Endothelial cell (in vitro differentiated cells): Measurements from ENCODE around the gene CCDC150. TPM values are rescaled to one million over a fixed set of nuclear protein-coding genes. Genes with fewer than 3 reads are reported as not detected.

Experiments used
- DNase-seq: peaks from one replicate; pipeline ENCODE4 v3.0.0; 2021; ENCODE audit warnings: low spot score
- H3K27ac Mint-ChIP-seq: one replicate; pipeline ENCODE4 v1.8.0; 2021; ENCODE audit warnings: mixed read lengths, inconsistent platforms; ENCODE audit not compliant: unreplicated experiment
- H3K27me3 Mint-ChIP-seq: one replicate; pipeline ENCODE4 v1.8.0; 2021; ENCODE audit warnings: mild to moderate bottlenecking, moderate library complexity, mixed read lengths, inconsistent platforms; ENCODE audit not compliant: unreplicated experiment
- H3K36me3 Mint-ChIP-seq: one replicate; pipeline ENCODE4 v1.8.0; 2021; ENCODE audit warnings: mild to moderate bottlenecking, low read depth, mixed read lengths, inconsistent platforms; ENCODE audit not compliant: unreplicated experiment
- H3K4me1 Mint-ChIP-seq: one replicate; pipeline ENCODE4 v1.8.0; 2021; ENCODE audit warnings: mild to moderate bottlenecking, mixed read lengths, inconsistent platforms; ENCODE audit not compliant: unreplicated experiment
- H3K4me3 Mint-ChIP-seq: one replicate; pipeline ENCODE4 v1.8.0; 2021; ENCODE audit warnings: mild to moderate bottlenecking, mixed read lengths, inconsistent platforms; ENCODE audit not compliant: unreplicated experiment
- H3K9me3 Mint-ChIP-seq: one replicate; pipeline ENCODE4 v1.8.0; 2021; ENCODE audit warnings: mixed read lengths, inconsistent platforms; ENCODE audit not compliant: unreplicated experiment
- CTCF ChIP-seq: fragments of 200-600 bp; sonication (generic); IDR thresholded peaks from one replicate; pipeline ENCODE4 v1.5.0; 2021; ENCODE audit warnings: antibody characterized with exemption; ENCODE audit not compliant: unreplicated experiment
- total RNA-seq: library from RNA; stranded (reverse); fragmentation: NEBNext Ultra II Directional; extraction: Animal tissue kit (Norgen Biotek cat#: 25700); gene quantifications from one replicate; pipeline ENCODE4 v1.2.1, GENCODE V29; 2021; ENCODE audit not compliant: unreplicated experiment

CCDC150 gene
- total RNA-seq, 1 donor from 2014 or later = 12.4 TPM

GRCh38 chr2:196742216-196742615 lies 102.7 kb downstream of the CCDC150 start:
- no peak overlapping the region for H3K27ac Mint-ChIP-seq
- H3K4me3 Mint-ChIP-seq = no peak overlapping the region
- no peak for TF ChIP-seq CTCF

DNA sequence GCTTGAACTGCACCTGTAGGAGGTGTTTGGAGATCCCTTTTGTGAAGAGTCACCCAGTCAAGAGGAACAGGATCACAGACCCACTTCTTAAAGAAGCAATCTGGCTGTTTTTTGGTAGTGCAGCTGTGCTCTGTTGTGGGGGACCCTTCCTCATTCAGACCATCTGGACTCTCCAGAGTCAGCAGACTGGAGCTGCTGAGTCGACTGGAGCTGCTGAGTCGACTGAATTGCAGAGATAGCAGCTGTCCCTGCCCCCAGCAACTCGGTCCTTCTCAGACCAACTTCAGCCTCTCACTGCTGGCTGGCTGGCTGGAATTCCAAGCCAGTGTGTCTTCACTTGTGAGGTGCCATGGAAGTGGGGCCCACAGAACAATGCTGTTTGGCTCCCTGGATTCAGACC lies 103.2 kb downstream of the CCDC150 start:
- no peak overlapping the region for H3K4me3 Mint-ChIP-seq
- no peaks in the 10 kb centered on the region for H3K9me3 Mint-ChIP-seq
- H3K4me1 Mint-ChIP-seq = no peaks in the 10 kb centered on the region
- no peak for DNase-seq
- no peak for TF ChIP-seq CTCF
- no peaks in the 10 kb centered on the region for H3K27me3 Mint-ChIP-seq
- H3K27ac Mint-ChIP-seq = no peak overlapping the region
- peaks cover 6% of the 10 kb centered on the region for H3K36me3 Mint-ChIP-seq

More at GRCh38 chr2:196742216-196742615, 102.7 kb downstream of the CCDC150 start:
- Mint-ChIP-seq H3K9me3 (no peaks in the 10 kb centered on the region), H3K27me3 (no peaks in the 10 kb centered on the region), H3K36me3 (peaks cover 7% of the 10 kb centered on the region), H3K4me1 (no peaks in the 10 kb centered on the region)
- DNase-seq = no peak

DNA sequence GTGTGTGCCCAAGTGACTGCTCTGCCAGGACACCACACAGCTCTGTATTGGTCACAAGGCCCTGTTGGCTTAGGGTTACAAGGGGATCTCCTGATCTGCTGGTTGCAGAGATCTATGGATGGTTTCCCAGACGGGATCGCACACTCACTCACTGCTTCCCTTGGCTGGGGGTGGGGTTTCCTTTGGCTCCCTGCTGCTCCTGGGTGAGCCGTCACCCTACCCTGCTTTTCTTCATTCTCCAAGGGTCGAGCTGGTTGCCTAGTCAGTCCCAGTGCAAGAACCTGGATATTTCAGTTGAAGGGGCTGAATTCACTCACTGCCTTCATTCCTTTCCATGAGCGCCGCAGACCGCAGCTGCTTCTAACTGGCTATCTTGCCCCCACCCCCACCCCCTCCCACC lies 103.7 kb downstream of the CCDC150 start:
- DNase-seq = no peak
- TF ChIP-seq CTCF = no peak
- H3K27ac Mint-ChIP-seq = no peak overlapping the region
- H3K4me3 Mint-ChIP-seq = no peak overlapping the region
- no peaks in the 10 kb centered on the region for H3K4me1 Mint-ChIP-seq
- peaks cover 1% of the 10 kb centered on the region for H3K36me3 Mint-ChIP-seq
- H3K27me3 Mint-ChIP-seq = no peaks in the 10 kb centered on the region
- H3K9me3 Mint-ChIP-seq = no peaks in the 10 kb centered on the region

- Mint-ChIP-seq H3K27ac (no peak overlapping the region), H3K27me3 (no peaks in the 10 kb centered on the region), H3K4me1 (peaks cover 5% of the 10 kb centered on the region), H3K9me3 (no peaks in the 10 kb centered on the region), H3K4me3 (no peak overlapping the region), H3K36me3 (no peaks in the 10 kb centered on the region)
- TF ChIP-seq CTCF = no peak
- DNase-seq = no peak
Observed at GRCh38 chr2:196745711-196746110, 106.2 kb downstream of the CCDC150 start.

- no peak overlapping the region for H3K27ac Mint-ChIP-seq
- DNase-seq = no peak
- H3K36me3 Mint-ChIP-seq = no peaks in the 10 kb centered on the region
- no peak overlapping the region for H3K4me3 Mint-ChIP-seq
- H3K9me3 Mint-ChIP-seq = no peaks in the 10 kb centered on the region
- peaks cover 8% of the 10 kb centered on the region for H3K4me1 Mint-ChIP-seq
- no peak for TF ChIP-seq CTCF
- peaks cover 2% of the 10 kb centered on the region for H3K27me3 Mint-ChIP-seq
Observed at GRCh38 chr2:196747400-196747799, 107.9 kb downstream of the CCDC150 start.
